ENCODE measurements around the gene MCHR1. TPM values are rescaled to one million over a fixed set of nuclear protein-coding genes. Genes with fewer than 3 reads are reported as not detected.
"Not testable (repeated sequence)": the region's sequence is repeated elsewhere in the genome, so short reads cannot be mapped to it uniquely, and the experiment has no call there.

MCHR1 gene
- total and polyA plus RNA-seq, 9 of the 15 experiments (the other 6 are each of a cell fraction or from before 2014, with no cell fraction given) = 0.03 to 0.50 TPM; not detected in 7

- H3K4me1 ChIP-seq (replicated peaks in 1 of 2; ENCODE audit: control insufficient read depth in 2 of 2, insufficient read depth in 2 of 2, low read length in 2 of 2) = peaks cover 18 to 31% of the 10 kb centered on the region in 2 experiments
- H3K79me2 ChIP-seq (ENCODE audit: control insufficient read depth, insufficient read depth, low read length); H3K9me3 ChIP-seq (replicated peaks; ENCODE audit: control insufficient read depth, insufficient read depth, low read depth, low read length); H2AFZ ChIP-seq (ENCODE audit: low read depth, low read length); H3K36me3 ChIP-seq (ENCODE audit: control insufficient read depth, insufficient read depth, low read length); H3K9ac ChIP-seq (ENCODE audit: insufficient read depth in 1 of 2, low read depth in 2 of 2, low read length in 2 of 2); FAIRE-seq; DNase-seq (ENCODE audit: extremely low read depth in 1 of 4, low spot score in 3 of 4); H3K4me2 ChIP-seq (ENCODE audit: insufficient read depth, low read length); ATAC-seq; BruUV-seq (replicated peaks); H3K4me3 ChIP-seq; H3K27ac ChIP-seq (ENCODE audit: extremely low read depth, low read depth, low read length); H3K27me3 ChIP-seq (ENCODE audit: control insufficient read depth in 2 of 2, insufficient read depth in 2 of 2, low read length in 2 of 2); H3K9me1 ChIP-seq (ENCODE audit: control insufficient read depth, insufficient read depth, low read length); CTCF ChIA-PET (ENCODE audit: low intra/inter-chr PET ratio); POLR2A ChIA-PET; H4K20me1 ChIP-seq (replicated peaks; ENCODE audit: control insufficient read depth, insufficient read depth, low read length): not testable (repeated sequence)
- 68% methylated on average over 7 of the region's 10 CpGs for WGBS (ENCODE audit: insufficient coverage, low coverage, missing lambda C conversion rate)
- intact Hi-C loops (cut with micrococcal nuclease) (loop anchor here (10.0 kb wide), 1 partner anchor 238 kb away; no protein-coding TSS in a partner anchor), in situ Hi-C loops (cut with MboI) (loop anchor here (10.0 kb wide), 1 partner anchor 238 kb away; no protein-coding TSS in a partner anchor)
Observed at GRCh38 chr22:40656651-40657050, 22.6 kb upstream of the MCHR1 start.

GRCh38 chr22:40659166-40659565, 20.1 kb upstream of the MCHR1 start:
- POLR2A ChIA-PET = no interaction called here
- TF ChIP-seq ZNF644 (tag; IDR thresholded peaks at IDR 0.05; ENCODE audit: low read depth) (no peak), ETV5 (CRISPR knock-in tag; IDR thresholded peaks at IDR 0.05; ENCODE audit: low read depth) (no peak), E2F5 (CRISPR knock-in tag; IDR thresholded peaks at IDR 0.05) (no peak), SETDB1 (IDR thresholded peaks at IDR 0.05; ENCODE audit: low read length) (no peak), MCM7 (IDR thresholded peaks at IDR 0.05) (no peak), AFF4 (CRISPR knock-in tag; IDR thresholded peaks at IDR 0.05) (no peak), MXD1 (CRISPR knock-in tag; IDR thresholded peaks at IDR 0.05; ENCODE audit: borderline replicate concordance, poor library complexity, severe bottlenecking) (no peak), FOS (IDR thresholded peaks at IDR 0.05; ENCODE audit: extremely low read depth, insufficient read length) (no peak), SMARCA4 (IDR thresholded peaks at IDR 0.05) (no peak), ZFP1 (CRISPR knock-in tag; IDR thresholded peaks at IDR 0.05) (no peak), BCOR (IDR thresholded peaks at IDR 0.05) (no peak), ZKSCAN1 (IDR thresholded peaks at IDR 0.05; ENCODE audit: low read depth, low read length) (no peak), SMAD2 (IDR thresholded peaks at IDR 0.05; ENCODE audit: low read depth, low read length) (no peak)

More at GRCh38 chr22:40659166-40659565, 20.1 kb upstream of the MCHR1 start:
- no peak overlapping the region for H3K9ac ChIP-seq (ENCODE audit: insufficient read depth in 1 of 2, low read depth in 2 of 2, low read length in 2 of 2)
- CTCF ChIA-PET (ENCODE audit: low intra/inter-chr PET ratio) = no interaction called here
- H3K27me3 ChIP-seq (ENCODE audit: control insufficient read depth in 2 of 2, insufficient read depth in 2 of 2, low read length in 2 of 2) = no peaks in the 10 kb centered on the region
- no peak overlapping the region for H2AFZ ChIP-seq (ENCODE audit: low read depth, low read length)
- WGBS (ENCODE audit: insufficient coverage, low coverage, missing lambda C conversion rate) = 44% methylated on average over 6 of the region's 6 CpGs
- H3K36me3 ChIP-seq (ENCODE audit: control insufficient read depth, insufficient read depth, low read length) = no peaks in the 10 kb centered on the region
- no peak overlapping the region for H3K27ac ChIP-seq (ENCODE audit: extremely low read depth, low read depth, low read length)
- H3K79me2 ChIP-seq (ENCODE audit: control insufficient read depth, insufficient read depth, low read length) = no peaks in the 10 kb centered on the region
- no peak for DNase-seq (ENCODE audit: extremely low read depth in 1 of 4, low spot score in 3 of 4)
- no TSS peak for BruUV-seq (replicated peaks)
- no peak for FAIRE-seq
- peaks cover 10% of the 10 kb centered on the region in 2 experiments; a peak in 4 of 5 replicates for H3K4me1 ChIP-seq (replicated peaks in 1 of 2; ENCODE audit: control insufficient read depth in 2 of 2, insufficient read depth in 2 of 2, low read length in 2 of 2)
- no peak for ATAC-seq
- intact Hi-C loops (cut with micrococcal nuclease) (loop anchor here (10.0 kb wide), 1 partner anchor 236 kb away; no protein-coding TSS in a partner anchor), in situ Hi-C loops (cut with MboI) (loop anchor here (10.0 kb wide), 1 partner anchor 236 kb away; no protein-coding TSS in a partner anchor)
- H3K9me3 ChIP-seq (replicated peaks; ENCODE audit: control insufficient read depth, insufficient read depth, low read depth, low read length) = no peaks in the 10 kb centered on the region
- no peak overlapping the region for H3K4me2 ChIP-seq (ENCODE audit: insufficient read depth, low read length)
- no peaks in the 10 kb centered on the region for H4K20me1 ChIP-seq (replicated peaks; ENCODE audit: control insufficient read depth, insufficient read depth, low read length)
- H3K4me3 ChIP-seq = no peak overlapping the region
- H3K9me1 ChIP-seq (ENCODE audit: control insufficient read depth, insufficient read depth, low read length) = no peaks in the 10 kb centered on the region

All from K562 (cell line).